HL-60/S4 (cell line): ENCODE results near the gene SND1.

Experiments
- in situ Hi-C: fragments of 300-500 bp; cut with MboI; formaldehyde crosslinking; loops from 2 replicates; pipeline ENCODE4 v1.14.3; 2022; ENCODE audit warnings: low sequenced_read_pairs

The SND1 gene

GRCh38 chr7:128030654-128031611 lies 378.9 kb downstream of the SND1 start, which contains the start of gene LRRC4:
TSS of gene LRRC4 (minus strand) at chr7:128031437. CDS start at chr7:128030640, 797 bp downstream.
- in situ Hi-C loops, result no loop called here

- in situ Hi-C loops, result no loop called here
Measured at GRCh38 chr7:128031901-128032604, 380.1 kb downstream of the SND1 start.

GRCh38 chr7:128032605-128033235 lies 380.7 kb downstream of the SND1 start:
- in situ Hi-C loops, result no loop called here

DNA sequence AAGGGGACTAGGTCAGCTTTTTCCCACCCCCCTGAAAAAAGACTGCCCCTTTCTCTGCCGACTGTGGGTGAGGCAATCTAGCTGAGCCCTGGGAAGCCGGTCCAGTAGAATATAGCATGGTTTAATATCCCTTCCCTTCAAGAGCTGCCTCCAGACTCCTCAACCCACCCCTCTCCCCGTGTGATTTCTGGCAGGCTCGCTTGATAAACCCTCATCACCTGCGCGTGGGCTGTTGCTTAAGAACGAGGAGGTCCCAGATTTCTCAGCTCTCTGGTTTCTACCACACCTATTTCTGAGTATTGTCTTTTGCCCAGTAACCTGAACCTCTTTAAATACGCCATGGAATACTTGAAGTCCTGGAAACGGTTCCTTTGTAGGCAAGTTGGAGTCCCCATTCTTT lies 381.3 kb downstream of the SND1 start:
- in situ Hi-C loops, result no loop called here

- in situ Hi-C loops, result no loop called here
Measured at GRCh38 chr7:128034825-128035224, 382.8 kb downstream of the SND1 start.

GRCh38 chr7:128035712-128036111 lies 383.7 kb downstream of the SND1 start:
- in situ Hi-C loops, result no loop called here

DNA sequence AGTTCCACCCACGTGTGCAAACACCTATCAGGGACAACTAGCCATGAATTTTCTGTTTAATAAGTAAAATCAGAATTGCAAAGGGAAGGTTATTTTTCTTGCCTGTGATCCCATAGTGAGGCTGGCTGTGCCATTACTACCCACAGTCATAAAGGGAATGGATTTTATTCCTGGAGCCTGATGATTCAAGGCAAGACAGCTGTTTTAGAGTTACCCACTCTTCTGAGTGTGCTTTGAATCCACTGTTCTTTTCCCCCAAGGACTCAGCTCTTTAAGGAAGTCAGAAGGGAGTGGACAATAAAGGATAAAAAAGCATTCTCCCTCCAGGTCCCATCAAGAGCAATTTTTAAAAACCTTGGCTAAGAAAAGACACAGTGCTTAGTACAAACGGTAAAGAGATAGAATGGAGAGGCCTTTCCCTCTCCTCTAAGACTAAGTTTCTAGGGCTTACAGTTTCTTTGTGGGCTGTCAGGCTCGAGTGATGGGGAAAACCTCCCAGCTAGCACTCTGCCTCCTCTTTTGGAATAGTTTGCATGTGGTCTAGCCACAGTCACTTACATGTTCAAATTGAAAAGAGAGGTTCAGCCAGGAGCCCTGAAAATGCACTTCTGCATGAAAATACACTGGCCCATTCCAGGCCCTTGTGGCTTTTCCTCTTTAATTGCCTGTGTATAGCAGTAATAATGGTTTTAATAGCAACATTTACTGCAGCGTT lies 384.4 kb downstream of the SND1 start:
- in situ Hi-C loops, result no loop called here

- in situ Hi-C loops, result no loop called here
Measured at GRCh38 chr7:128037081-128037480, 385.1 kb downstream of the SND1 start.

DNA sequence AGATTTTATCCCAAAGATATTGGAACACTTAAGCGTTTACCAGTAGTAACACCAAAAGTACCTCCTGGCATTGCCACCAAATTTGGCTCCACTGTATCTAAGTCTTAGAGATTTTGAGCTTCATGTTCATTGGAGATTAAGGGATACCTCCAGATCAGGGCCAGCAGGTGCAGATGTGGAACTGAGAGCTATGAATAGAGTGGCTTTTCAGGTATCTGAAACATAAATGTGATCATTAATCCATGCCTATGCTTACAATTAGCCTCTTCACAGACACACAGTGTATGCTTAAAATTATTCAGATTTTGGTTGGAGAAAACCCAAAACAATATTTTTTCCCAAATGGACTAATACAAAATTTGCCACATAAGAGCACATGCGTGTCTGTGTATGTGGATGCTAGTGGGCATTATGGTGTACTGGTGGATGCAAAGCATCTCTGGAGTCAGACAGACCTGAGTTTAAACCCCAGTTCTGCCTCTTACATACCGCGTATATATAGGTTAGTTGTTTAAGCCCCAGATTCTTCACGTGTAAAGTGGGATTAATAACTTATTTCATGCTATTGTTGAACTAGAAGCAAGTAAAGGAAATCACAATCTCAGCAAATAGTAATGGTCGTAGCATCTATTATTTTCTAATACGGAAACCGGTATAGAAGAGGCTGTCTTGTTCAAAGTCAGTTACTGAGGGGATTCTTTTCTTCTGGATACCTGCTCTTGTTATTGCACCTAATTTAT lies 386.1 kb downstream of the SND1 start:
- in situ Hi-C loops, result no loop called here

DNA sequence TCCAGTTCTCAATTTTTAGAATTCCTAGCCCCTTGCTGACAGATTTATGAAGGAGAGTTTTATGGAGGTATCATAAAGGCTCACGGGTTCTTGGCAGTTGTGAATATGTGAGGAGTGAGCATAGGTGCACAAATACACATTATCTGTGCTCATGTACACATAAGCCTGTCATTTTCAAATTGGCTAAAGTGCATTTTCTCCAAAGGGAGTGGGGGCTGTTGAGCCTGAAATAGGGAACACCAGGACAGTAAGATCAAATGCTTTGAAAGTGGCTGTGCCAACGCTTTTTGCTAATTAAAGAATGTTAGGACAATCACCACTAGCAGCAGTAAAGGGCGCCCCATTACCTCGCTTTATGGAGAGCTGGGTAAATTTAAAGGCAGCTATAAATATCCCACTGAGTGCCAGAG lies 387.6 kb downstream of the SND1 start:
- in situ Hi-C loops, result no loop called here

DNA sequence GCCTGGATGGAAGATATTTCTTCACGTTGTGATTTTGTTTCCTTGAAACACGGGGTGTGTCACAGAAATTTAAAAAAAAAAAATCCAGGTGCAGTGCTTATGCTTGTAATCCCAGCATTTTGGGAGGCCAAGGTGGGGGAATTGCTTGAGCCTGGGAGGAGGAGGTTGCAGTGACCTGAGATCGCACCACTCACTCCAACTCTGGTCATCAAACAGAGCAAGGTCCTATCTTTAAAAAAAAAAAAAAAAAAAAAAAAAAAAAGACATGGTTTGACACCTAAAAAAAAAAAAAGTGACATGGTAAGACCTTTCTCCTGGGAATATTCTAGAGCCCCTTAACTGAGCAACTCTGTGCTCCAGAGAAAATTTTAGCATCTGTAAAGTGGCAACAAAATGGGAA lies 388.2 kb downstream of the SND1 start:
- in situ Hi-C loops, result no loop called here

DNA sequence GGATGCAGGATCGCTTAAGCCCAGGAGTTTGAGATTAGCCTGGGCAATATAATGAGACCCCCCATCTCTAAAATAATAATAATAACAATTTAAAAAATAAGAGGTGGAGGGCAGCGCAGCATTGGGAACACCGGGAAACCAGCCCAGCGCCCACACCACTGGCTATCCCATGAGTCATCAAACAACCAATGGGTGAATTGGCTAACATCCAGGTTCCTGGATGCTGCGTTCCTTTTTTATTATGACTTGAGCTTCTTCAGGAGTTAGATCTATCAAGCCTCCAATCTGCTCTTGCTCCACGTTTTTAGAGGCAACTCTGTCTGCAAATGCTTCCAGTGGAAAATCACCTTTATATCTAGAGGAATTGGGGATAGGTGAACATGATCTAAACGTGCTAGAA lies 389.2 kb downstream of the SND1 start:
- in situ Hi-C loops, result no loop called here

GRCh38 chr7:128042012-128042411 lies 390.0 kb downstream of the SND1 start:
- in situ Hi-C loops, result no loop called here

DNA sequence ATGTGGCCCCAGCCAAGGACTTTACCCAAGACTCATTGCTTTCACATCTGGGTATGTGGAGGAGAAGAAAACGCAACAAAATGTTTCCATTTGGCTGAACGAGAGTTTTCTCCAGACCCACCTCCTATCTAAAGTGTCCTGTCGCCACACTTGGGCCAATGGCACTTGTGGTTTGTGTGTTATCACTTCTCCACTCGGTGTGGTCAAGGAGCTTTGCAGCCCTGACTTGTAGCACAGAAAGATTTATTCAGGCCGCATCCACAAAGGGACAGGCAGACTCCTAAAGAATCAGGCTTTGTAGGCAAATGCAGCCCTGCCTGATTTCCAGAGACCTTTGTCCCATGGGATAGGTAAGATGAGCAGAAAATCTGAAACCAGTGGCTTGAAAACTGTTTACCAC lies 392.1 kb downstream of the SND1 start:
- in situ Hi-C loops, result no loop called here

GRCh38 chr7:128045158-128045557 lies 393.2 kb downstream of the SND1 start:
- in situ Hi-C loops, result no loop called here

GRCh38 chr7:128045766-128046165 lies 393.8 kb downstream of the SND1 start:
- in situ Hi-C loops, result no loop called here

DNA sequence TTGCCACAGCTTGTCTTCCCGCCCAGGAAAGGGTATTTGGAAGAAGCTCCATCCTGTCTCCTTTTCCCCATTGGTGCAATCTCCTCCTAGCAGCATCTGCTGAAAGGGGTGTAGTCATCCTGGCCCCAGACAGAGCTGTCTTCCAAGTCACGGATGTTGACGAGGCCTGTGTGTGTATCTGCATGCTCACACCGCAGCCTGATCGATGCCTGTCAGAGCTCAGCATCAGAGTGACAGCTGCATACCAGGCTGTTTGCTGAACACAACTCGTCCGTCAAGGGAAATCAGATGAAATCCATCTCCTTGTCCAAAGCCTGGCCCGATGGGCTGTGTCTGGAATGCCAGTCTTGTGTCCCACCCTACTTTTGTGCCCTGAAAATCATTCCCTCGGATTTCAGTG lies 400.4 kb downstream of the SND1 start:
- in situ Hi-C loops, result no loop called here

GRCh38 chr7:128053023-128053422 lies 401.0 kb downstream of the SND1 start:
- in situ Hi-C loops, result no loop called here

DNA sequence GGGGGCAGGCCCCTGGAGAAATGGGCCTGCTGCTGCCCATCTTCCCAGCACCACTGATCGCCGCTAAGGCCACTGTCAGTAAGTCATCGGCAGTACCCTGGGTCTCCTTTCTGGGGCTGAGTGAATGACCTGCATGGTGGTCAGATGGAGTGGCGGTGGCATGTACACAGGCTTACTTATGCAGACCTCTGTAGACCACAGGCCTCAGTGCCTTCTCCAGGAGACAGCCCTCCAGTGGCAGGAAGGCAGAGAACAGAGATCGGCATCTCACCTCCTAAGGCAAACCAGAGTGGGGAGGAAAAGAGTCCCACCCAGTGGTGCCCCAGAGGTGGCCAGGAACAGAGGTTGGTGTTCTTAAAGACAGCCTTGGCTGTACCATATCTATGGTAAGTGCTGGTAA lies 402.0 kb downstream of the SND1 start:
- in situ Hi-C loops, result no loop called here

DNA sequence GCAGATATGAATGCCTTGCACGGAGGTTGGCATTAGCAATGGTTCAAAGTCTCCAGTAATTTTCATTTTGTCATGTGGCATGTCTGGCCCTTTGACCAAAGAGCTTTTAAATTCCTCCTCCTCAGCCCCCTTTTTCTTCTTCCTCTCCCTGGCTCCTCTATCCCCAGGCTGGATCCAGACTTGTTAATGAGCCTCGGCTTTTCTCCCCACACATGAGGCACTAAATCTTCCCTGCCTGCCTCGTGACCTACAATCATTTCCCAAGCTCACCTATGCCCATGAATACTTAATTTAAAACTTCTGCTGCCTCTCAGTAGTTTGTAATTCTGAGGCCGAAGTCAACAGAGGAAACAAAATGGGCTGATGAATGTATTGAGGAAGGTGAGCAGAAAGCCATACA lies 402.5 kb downstream of the SND1 start:
- in situ Hi-C loops, result no loop called here
